IMR-90 (cell line): ENCODE measurements around the gene ADAMTS17. TPM values are rescaled to one million over a fixed set of nuclear protein-coding genes. Genes with fewer than 3 reads are reported as not detected.

Experiments
- ATAC-seq: fragments of 200-7000 bp; cut with Tn5 transposase; 2 replicates; pipeline ENCODE4 v1.9.1; 2020; ENCODE audit warnings: low read depth, mild to moderate bottlenecking, moderate library complexity
- BruUV-seq: library from RNA; stranded (reverse); fragments of 400-500 nt; replicated peaks from 2 replicates; lab custom pipeline; 2021; lab: Mats Ljungman, UMichigan
- CTCF ChIA-PET: fragments of 300-600 bp; formaldehyde crosslinking; extraction: SDS; loops from one replicate; lab custom pipeline; 2021; ENCODE audit warnings: antibody characterized with exemption; lab: Yijun Ruan, JAX
- POLR2A ChIA-PET: fragments of 300-600 bp; sonication (Branson Sonifier 250); formaldehyde crosslinking; loops from one replicate; lab custom pipeline; 2022; ENCODE audit warnings: antibody characterized with exemption; ENCODE audit not compliant: unreplicated experiment; lab: Charles Lee
- DNase-seq: peaks from one replicate; pipeline ENCODE4 v3.0.0; 2013
- H2AFZ ChIP-seq: replicated peaks from 2 replicates; pipeline ENCODE3; 2013; ENCODE audit warnings: low read length, mild to moderate bottlenecking; ENCODE audit not compliant: poor library complexity
- H2AK5ac ChIP-seq: 2 replicates; pipeline ENCODE4 v1.6.1; 2013; ENCODE audit warnings: low read depth, low read length, inconsistent platforms
- H2AK9ac ChIP-seq: replicated peaks from 2 replicates; pipeline ENCODE3; 2013; ENCODE audit warnings: mild to moderate bottlenecking, low read depth, low read length, moderate library complexity; ENCODE audit not compliant: poor library complexity
- H2BK120ac ChIP-seq: 2 replicates; pipeline ENCODE4 v1.6.1; 2013; ENCODE audit warnings: low read depth, low read length, inconsistent platforms
- H2BK15ac ChIP-seq: 3 replicates; pipeline ENCODE4 v1.6.1; 2013; ENCODE audit warnings: low read depth, low read length, inconsistent platforms
- H2BK20ac ChIP-seq: 2 replicates; pipeline ENCODE4 v1.6.1; 2013; ENCODE audit warnings: low read depth, mild to moderate bottlenecking, inconsistent platforms, low read length, moderate library complexity
- H2BK5ac ChIP-seq: 2 replicates; pipeline ENCODE4 v1.6.1; 2013; ENCODE audit warnings: mild to moderate bottlenecking, low read depth, low read length, inconsistent platforms; ENCODE audit not compliant: poor library complexity, severe bottlenecking
- H3K14ac ChIP-seq: replicated peaks from 2 replicates; pipeline ENCODE4 v1.6.1; 2013; ENCODE audit warnings: low read depth, low read length, inconsistent platforms
- H3K18ac ChIP-seq: 2 replicates; pipeline ENCODE4 v1.6.1; 2013; ENCODE audit warnings: low read depth, low read length, control low read depth
- H3K23ac ChIP-seq: 2 replicates; pipeline ENCODE4 v1.6.1; 2013; ENCODE audit warnings: low read depth, low read length, inconsistent platforms
- H3K27ac ChIP-seq: 2 replicates; pipeline ENCODE4 v1.5.1; 2013; ENCODE audit warnings: mild to moderate bottlenecking, control low read depth, low read length; ENCODE audit not compliant: insufficient read depth
- H3K27me3 ChIP-seq: 2 replicates; pipeline ENCODE4 v1.6.1; 2013; ENCODE audit warnings: low read length; ENCODE audit not compliant: control insufficient read depth, insufficient read depth
- H3K36me3 ChIP-seq: 2 replicates; pipeline ENCODE4 v1.6.1; 2013; ENCODE audit warnings: low read length, mixed read lengths; ENCODE audit not compliant: control insufficient read depth, insufficient read depth
- H3K4ac ChIP-seq: 2 replicates; pipeline ENCODE4 v1.6.1; 2013; ENCODE audit warnings: low read depth, low read length, inconsistent platforms
- H3K4me1 ChIP-seq: 2 replicates; pipeline ENCODE4 v1.6.1; 2013; ENCODE audit warnings: low read length, mixed read lengths; ENCODE audit not compliant: control insufficient read depth, insufficient read depth
- H3K4me2 ChIP-seq: 2 replicates; pipeline ENCODE4 v1.6.1; 2013; ENCODE audit warnings: low read depth, mild to moderate bottlenecking, control low read depth, low read length, moderate library complexity
- H3K4me3 ChIP-seq: 2 replicates; pipeline ENCODE4 v1.5.1; 2013; ENCODE audit warnings: low read depth, mild to moderate bottlenecking, control low read depth, low read length, moderate library complexity; ENCODE audit not compliant: insufficient read depth
- H3K56ac ChIP-seq: 2 replicates; pipeline ENCODE4 v1.6.1; 2013; ENCODE audit warnings: low read length, inconsistent platforms; ENCODE audit not compliant: insufficient read depth; ENCODE audit errors: extremely low read depth
- H3K79me1 ChIP-seq, 2 experiments: 2 replicates each; pipeline ENCODE4 v1.6.1; 2013; ENCODE audit warnings: low read length in 2 of 2, inconsistent platforms in 1 of 2, low read depth in 1 of 2
- H3K9ac ChIP-seq: 2 replicates; pipeline ENCODE4 v1.6.1; 2013; ENCODE audit warnings: low read depth, low read length, control low read depth
- H3K9me1 ChIP-seq: 2 replicates; pipeline ENCODE4 v1.6.1; 2013; ENCODE audit warnings: low read length, inconsistent platforms; ENCODE audit not compliant: insufficient read depth
- H3K9me3 ChIP-seq: 2 replicates; pipeline ENCODE4 v1.6.1; 2013; ENCODE audit warnings: low read length; ENCODE audit not compliant: control insufficient read depth, insufficient read depth
- H4K20me1 ChIP-seq: 2 replicates; pipeline ENCODE4 v1.6.1; 2013; ENCODE audit warnings: low read length, inconsistent platforms; ENCODE audit not compliant: insufficient read depth
- H4K5ac ChIP-seq: 2 replicates; pipeline ENCODE4 v1.6.1; 2013; ENCODE audit warnings: mild to moderate bottlenecking, low read depth, low read length, control low read depth
- H4K8ac ChIP-seq, 2 experiments: 2 replicates each; pipeline ENCODE4 v1.6.1; 2013; ENCODE audit warnings: low read depth in 2 of 2, low read length in 2 of 2, control low read depth in 1 of 2, inconsistent platforms in 1 of 2
- H4K91ac ChIP-seq: 2 replicates; pipeline ENCODE4 v1.6.1; 2013; ENCODE audit warnings: low read depth, low read length, inconsistent platforms; ENCODE audit not compliant: insufficient read depth
- BHLHE40 ChIP-seq: fragments of 150-350 bp; IDR thresholded peaks from 2 replicates; pipeline ENCODE4 v1.6.1; 2016; ENCODE audit warnings: mild to moderate bottlenecking, low read depth, low read length
- CEBPB ChIP-seq: IDR thresholded peaks from 2 replicates; pipeline ENCODE4 v1.6.1; 2012; ENCODE audit warnings: low read depth, low read length, improper control_type of control experiment
- CHD1 ChIP-seq: IDR thresholded peaks from 2 replicates; pipeline ENCODE4 v1.6.1; 2012; ENCODE audit warnings: low read depth, low read length, improper control_type of control experiment
- ELK1 ChIP-seq: fragments of 150-350 bp; IDR thresholded peaks from 2 replicates; pipeline ENCODE4 v1.6.1; 2016; ENCODE audit warnings: low read depth, mild to moderate bottlenecking, low read length, moderate library complexity, borderline replicate concordance
- FOS ChIP-seq: fragments of 150-350 bp; IDR thresholded peaks from 2 replicates; pipeline ENCODE4 v1.6.1; 2016; ENCODE audit warnings: low read depth, low read length
- MAZ ChIP-seq: IDR thresholded peaks from 2 replicates; pipeline ENCODE4 v1.6.1; 2012; ENCODE audit warnings: low read depth, mild to moderate bottlenecking, low read length, improper control_type of control experiment, moderate library complexity, borderline replicate concordance
- MXI1 ChIP-seq: IDR thresholded peaks from 2 replicates; pipeline ENCODE4 v1.6.1; 2012; ENCODE audit warnings: low read depth, mild to moderate bottlenecking, low read length, moderate library complexity, borderline replicate concordance
- NFE2L2 ChIP-seq: fragments of 150-350 bp; IDR thresholded peaks from 2 replicates; pipeline ENCODE4 v1.6.1; 2016; ENCODE audit warnings: low read depth, mild to moderate bottlenecking, low read length
- POLR2A ChIP-seq: IDR thresholded peaks from 2 replicates; pipeline ENCODE4 v1.6.1; 2012; ENCODE audit warnings: mild to moderate bottlenecking, low read depth, low read length
- RAD21 ChIP-seq: IDR thresholded peaks from 2 replicates; pipeline ENCODE4 v1.6.1; 2012; ENCODE audit warnings: low read length, improper control_type of control experiment
- RFX5 ChIP-seq: IDR thresholded peaks from 2 replicates; pipeline ENCODE4 v1.8.0; 2012; ENCODE audit warnings: low read depth, mild to moderate bottlenecking, low read length, moderate library complexity
- SMC3 ChIP-seq: fragments of 150-350 bp; IDR thresholded peaks from 2 replicates; pipeline ENCODE4 v1.6.1; 2016; ENCODE audit warnings: low read depth, mild to moderate bottlenecking, antibody characterized with exemption, low read length, moderate library complexity
- WGBS, 2 experiments: methylation state at CpG; one replicate each; pipeline versions ENCODE4 v1.1.5 to v1.1.7; 2013; ENCODE audit warnings: missing lambda C conversion rate in 2 of 2; ENCODE audit not compliant: insufficient read length in 1 of 2; ENCODE audit errors: extremely low coverage in 2 of 2; 5-methylcytosine and 5-hydroxymethylcytosine counted together
- dilution Hi-C: fragments of 300-500 bp; cut with HindIII; formaldehyde crosslinking; loops from one replicate; pipeline ENCODE4 v1.14.3; 2018; ENCODE audit warnings: low sequenced_read_pairs; ENCODE audit not compliant: unreplicated experiment
- in situ Hi-C: fragments of 300-500 bp; cut with MboI; formaldehyde crosslinking; loops from 3 replicates; pipeline ENCODE4 v1.14.3; 2019; ENCODE audit warnings: low sequenced_read_pairs, inconsistent platforms, mixed read lengths
- intact Hi-C: fragments of 100-400 bp; cut with micrococcal nuclease; formaldehyde crosslinking; loops from 2 replicates; pipeline ENCODE4 v1.10.0; 2022
- polyA plus RNA-seq, 3 experiments: library from polyadenylated mRNA; depleted of rRNA; stranded (reverse); fragments of >200 nt; gene quantifications; 2 replicates each; pipeline ENCODE4 v1.2.3, GENCODE V29; 2012; ENCODE audit warnings: low replicate concordance in 1 of 3
- total RNA-seq: library from RNA; depleted of rRNA; stranded (reverse); fragments of >200 nt; gene quantifications from 2 replicates; pipeline ENCODE4 v1.2.3, GENCODE V29; 2012
- TF ChIP-seq, protein P1 (sequence below): fragments of 150-350 bp; IDR thresholded peaks from 2 replicates; pipeline ENCODE4 v1.6.1; 2017; ENCODE audit warnings: mild to moderate bottlenecking, antibody characterized with exemption, low read length, low read depth
- TF ChIP-seq, protein P2 (sequence below): conservative IDR thresholded peaks from 2 replicates; pipeline ENCODE4 v1.5.1; 2012; ENCODE audit warnings: mild to moderate bottlenecking, low read depth, low read length, improper control_type of control experiment

Gene ADAMTS17
- total and polyA plus RNA-seq, 2 of the 4 experiments (the other 2 are of a cell fraction), result 0.03 TPM; not detected in 1

DNA sequence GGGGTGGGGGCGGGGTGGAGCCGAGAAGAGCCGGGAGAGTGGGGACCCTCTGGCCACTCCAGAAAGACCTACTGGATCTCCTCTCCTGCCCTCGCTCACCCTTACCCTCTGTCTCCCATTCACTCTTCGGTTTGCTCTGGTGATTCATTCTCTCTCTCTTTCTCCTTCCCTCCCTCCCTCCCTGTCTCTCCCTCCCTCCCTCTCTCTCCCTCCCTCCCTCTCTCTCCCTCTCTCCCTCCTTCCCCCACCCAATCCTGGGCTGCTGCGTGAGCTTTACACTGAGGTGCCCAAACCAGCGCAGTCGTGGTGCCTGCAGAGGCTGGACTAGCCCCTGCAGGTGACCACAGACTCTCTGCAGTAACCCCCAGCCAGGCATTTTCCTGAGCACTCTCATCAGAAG lies 32.2 kb upstream of the ADAMTS17 start:
- Histone ChIP-seq H4K5ac (no peak overlapping the region), H3K18ac (no peak overlapping the region), H2AK5ac (no peak overlapping the region), H3K4me2 (no peak overlapping the region), H2AFZ (no peak overlapping the region), H3K9ac (no peak overlapping the region), H2BK120ac (no peak overlapping the region), H3K14ac (no peak overlapping the region), H2BK15ac (no peak overlapping the region), H3K79me1 (no peaks in the 10 kb centered on the region), H3K4me3 (no peak overlapping the region), H3K56ac (no peak overlapping the region), H4K8ac (no peak overlapping the region), H2BK20ac (no peak overlapping the region), H3K36me3 (no peaks in the 10 kb centered on the region), H2AK9ac (no peak overlapping the region), H3K27me3 (no peaks in the 10 kb centered on the region), H2BK5ac (no peak overlapping the region), H3K23ac (no peak overlapping the region), H3K4me1 (no peaks in the 10 kb centered on the region), H3K27ac (no peak overlapping the region), H4K91ac (no peak overlapping the region), H3K9me3 (peaks cover 10% of the 10 kb centered on the region), H4K20me1 (no peaks in the 10 kb centered on the region), H3K9me1 (no peaks in the 10 kb centered on the region), H3K4ac (no peak overlapping the region)
- no CpG with 5 or more reads among the region's 8 CpGs for WGBS, 2 experiments
- ATAC-seq (no peak), DNase-seq (no peak)
- dilution Hi-C loops, result no loop called here
- TF ChIP-seq BHLHE40 (no peak), RFX5 (no peak), MAZ (no peak), POLR2A (no peak), SMC3 (no peak), MXI1 (no peak), FOS (no peak), CHD1 (no peak), ELK1 (no peak), RAD21 (no peak), NFE2L2 (no peak), CEBPB (no peak)
- TF ChIP-seq, protein P1, sequence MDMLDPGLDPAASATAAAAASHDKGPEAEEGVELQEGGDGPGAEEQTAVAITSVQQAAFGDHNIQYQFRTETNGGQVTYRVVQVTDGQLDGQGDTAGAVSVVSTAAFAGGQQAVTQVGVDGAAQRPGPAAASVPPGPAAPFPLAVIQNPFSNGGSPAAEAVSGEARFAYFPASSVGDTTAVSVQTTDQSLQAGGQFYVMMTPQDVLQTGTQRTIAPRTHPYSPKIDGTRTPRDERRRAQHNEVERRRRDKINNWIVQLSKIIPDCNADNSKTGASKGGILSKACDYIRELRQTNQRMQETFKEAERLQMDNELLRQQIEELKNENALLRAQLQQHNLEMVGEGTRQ, result no peak
- TF ChIP-seq, protein P2, sequence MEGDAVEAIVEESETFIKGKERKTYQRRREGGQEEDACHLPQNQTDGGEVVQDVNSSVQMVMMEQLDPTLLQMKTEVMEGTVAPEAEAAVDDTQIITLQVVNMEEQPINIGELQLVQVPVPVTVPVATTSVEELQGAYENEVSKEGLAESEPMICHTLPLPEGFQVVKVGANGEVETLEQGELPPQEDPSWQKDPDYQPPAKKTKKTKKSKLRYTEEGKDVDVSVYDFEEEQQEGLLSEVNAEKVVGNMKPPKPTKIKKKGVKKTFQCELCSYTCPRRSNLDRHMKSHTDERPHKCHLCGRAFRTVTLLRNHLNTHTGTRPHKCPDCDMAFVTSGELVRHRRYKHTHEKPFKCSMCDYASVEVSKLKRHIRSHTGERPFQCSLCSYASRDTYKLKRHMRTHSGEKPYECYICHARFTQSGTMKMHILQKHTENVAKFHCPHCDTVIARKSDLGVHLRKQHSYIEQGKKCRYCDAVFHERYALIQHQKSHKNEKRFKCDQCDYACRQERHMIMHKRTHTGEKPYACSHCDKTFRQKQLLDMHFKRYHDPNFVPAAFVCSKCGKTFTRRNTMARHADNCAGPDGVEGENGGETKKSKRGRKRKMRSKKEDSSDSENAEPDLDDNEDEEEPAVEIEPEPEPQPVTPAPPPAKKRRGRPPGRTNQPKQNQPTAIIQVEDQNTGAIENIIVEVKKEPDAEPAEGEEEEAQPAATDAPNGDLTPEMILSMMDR, result no peak
- ChIA-PET POLR2A (no interaction called here), CTCF (no interaction called here)
- no TSS peak for BruUV-seq
- intact Hi-C loops, result no loop called here
- in situ Hi-C loops, result no loop called here
